Measurements from ENCODE around the gene CCDC188. TPM values are rescaled to one million over a fixed set of nuclear protein-coding genes. Genes with fewer than 3 reads are reported as not detected.

Gene CCDC188
- total RNA-seq, 2 donors from 2014 or later: not detected

DNA sequence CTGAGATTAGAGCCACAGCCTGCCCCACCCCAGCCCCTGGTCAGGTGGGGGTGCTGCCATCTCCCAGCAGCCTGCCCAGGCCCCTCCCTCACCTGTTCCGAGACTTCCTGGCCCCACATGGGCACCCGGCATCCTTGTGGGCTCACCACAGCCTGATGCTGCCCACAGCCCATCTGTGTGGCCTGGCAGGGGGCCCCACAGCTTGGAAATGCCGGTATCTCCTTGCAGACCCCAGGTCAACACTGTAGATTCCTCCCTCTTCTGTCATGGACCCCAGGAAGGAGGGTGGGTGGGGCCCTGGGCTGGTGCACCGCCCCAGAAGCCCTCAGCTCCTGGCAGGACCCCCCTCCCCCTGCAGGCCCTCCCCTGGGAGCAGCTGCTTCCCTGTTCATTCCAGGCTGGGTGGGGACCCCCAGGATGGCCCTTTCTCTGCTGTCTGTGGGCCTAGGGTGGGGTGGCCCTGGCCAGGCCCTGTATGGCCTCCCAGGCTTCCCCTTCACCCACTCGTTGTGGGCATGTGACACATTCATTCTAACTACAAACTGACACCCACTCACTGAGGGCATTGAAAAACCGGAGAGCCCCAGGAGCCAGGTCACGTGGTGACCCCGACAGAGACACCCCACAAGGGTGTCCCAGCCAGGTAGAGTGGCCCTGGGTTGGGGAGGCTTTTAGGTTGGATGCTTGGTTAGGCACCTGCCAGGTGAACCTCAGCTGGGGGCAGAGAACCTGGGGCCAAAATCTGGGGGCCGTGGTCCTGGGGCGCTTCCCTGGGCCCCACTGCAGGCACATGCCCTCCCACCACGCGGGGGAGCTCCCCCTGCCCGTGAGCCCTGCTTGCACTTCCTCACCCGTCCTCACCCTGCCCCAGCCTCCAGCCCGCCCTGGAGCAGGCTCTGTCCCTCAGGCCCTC is 44.1 kb upstream of the CCDC188 start:
- no peak overlapping the region for H3K27ac ChIP-seq (ENCODE audit: low read depth, low read length)
- H3K36me3 ChIP-seq (ENCODE audit: control insufficient read depth, insufficient read depth, low read length): no peaks in the 10 kb centered on the region
- H3K9me3 ChIP-seq (ENCODE audit: control insufficient read depth, low read length): no peaks in the 10 kb centered on the region
- H3K9ac ChIP-seq (ENCODE audit: extremely low read depth, low read length, poor library complexity, severe bottlenecking): no peak overlapping the region
- no peak for DNase-seq
- H3K4me1 ChIP-seq (ENCODE audit: control insufficient read depth, insufficient read depth, low read length): no peaks in the 10 kb centered on the region
- Mint-ChIP-seq H3K27me3 (ENCODE audit: insufficient read depth) (no peaks in the 10 kb centered on the region), H3K4me3 (no peak overlapping the region), H3K9me3 (no peaks in the 10 kb centered on the region), H3K4me1 (peaks cover 10% of the 10 kb centered on the region), H3K27ac (no peak overlapping the region), H3K36me3 (ENCODE audit: low read depth) (no peaks in the 10 kb centered on the region)
- 77 to 84% methylated on average over 3 to 15 of the region's 15 CpGs for WGBS, 2 experiments (ENCODE audit: insufficient coverage in 1 of 2, insufficient read length in 1 of 2)
- TF ChIP-seq, protein P1, sequence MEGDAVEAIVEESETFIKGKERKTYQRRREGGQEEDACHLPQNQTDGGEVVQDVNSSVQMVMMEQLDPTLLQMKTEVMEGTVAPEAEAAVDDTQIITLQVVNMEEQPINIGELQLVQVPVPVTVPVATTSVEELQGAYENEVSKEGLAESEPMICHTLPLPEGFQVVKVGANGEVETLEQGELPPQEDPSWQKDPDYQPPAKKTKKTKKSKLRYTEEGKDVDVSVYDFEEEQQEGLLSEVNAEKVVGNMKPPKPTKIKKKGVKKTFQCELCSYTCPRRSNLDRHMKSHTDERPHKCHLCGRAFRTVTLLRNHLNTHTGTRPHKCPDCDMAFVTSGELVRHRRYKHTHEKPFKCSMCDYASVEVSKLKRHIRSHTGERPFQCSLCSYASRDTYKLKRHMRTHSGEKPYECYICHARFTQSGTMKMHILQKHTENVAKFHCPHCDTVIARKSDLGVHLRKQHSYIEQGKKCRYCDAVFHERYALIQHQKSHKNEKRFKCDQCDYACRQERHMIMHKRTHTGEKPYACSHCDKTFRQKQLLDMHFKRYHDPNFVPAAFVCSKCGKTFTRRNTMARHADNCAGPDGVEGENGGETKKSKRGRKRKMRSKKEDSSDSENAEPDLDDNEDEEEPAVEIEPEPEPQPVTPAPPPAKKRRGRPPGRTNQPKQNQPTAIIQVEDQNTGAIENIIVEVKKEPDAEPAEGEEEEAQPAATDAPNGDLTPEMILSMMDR (conservative IDR thresholded peaks at IDR 0.05): no peak
- no peak overlapping the region for H3K4me3 ChIP-seq (ENCODE audit: low read length)
- H3K27me3 ChIP-seq (ENCODE audit: control insufficient read depth, insufficient read depth, low read length, poor library complexity, severe bottlenecking): no peaks in the 10 kb centered on the region

DNA sequence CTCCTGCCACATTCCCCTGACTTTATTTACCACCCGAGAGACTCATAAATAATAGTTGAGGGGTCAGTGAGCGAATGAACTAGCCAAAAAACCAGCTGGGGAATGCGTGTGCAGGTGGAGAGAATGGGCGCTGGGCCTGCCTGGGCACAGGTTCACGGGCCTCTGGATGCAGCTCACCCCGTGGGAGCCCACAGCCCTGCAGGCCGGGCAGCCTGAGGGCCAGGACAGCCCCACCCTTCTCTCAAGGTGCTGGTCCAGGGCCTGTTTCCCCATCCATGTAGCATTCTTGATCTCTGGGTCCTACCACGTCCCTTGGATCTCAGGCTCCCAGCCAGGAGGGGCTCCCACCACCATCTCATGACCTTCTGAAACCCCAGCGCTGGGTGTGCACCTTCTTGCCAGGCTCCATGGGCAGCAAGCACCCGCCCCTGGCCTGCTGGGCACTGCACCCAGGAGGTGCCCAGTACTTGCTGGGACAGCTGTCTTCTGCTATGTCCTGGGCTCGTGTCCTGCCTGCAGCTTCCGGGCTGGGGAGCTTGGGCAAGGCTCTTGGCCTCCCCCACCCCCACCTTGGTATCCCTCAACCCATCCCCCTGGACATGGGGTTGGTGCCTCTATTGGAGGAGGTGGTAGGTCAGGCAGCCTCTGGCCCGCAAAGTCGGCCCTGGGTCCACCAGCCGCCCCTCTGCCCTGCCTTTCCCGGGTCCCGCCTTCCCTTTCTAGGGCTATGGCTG is 43.1 kb upstream of the CCDC188 start:
- no peaks in the 10 kb centered on the region for H3K36me3 Mint-ChIP-seq (ENCODE audit: low read depth)
- peaks cover 10% of the 10 kb centered on the region for H3K4me1 Mint-ChIP-seq
- H3K9ac ChIP-seq (ENCODE audit: extremely low read depth, low read length, poor library complexity, severe bottlenecking): no peak overlapping the region
- H3K4me3 Mint-ChIP-seq: no peak overlapping the region
- no peak overlapping the region for H3K4me3 ChIP-seq (ENCODE audit: low read length)
- no peaks in the 10 kb centered on the region for H3K9me3 ChIP-seq (ENCODE audit: control insufficient read depth, low read length)
- no peaks in the 10 kb centered on the region for H3K27me3 ChIP-seq (ENCODE audit: control insufficient read depth, insufficient read depth, low read length, poor library complexity, severe bottlenecking)
- H3K27ac Mint-ChIP-seq: no peak overlapping the region
- 86 to 92% methylated on average over 6 to 17 of the region's 17 CpGs for WGBS, 2 experiments (ENCODE audit: insufficient coverage in 1 of 2, insufficient read length in 1 of 2)
- TF ChIP-seq, protein P1 (conservative IDR thresholded peaks at IDR 0.05): no peak
- H3K27me3 Mint-ChIP-seq (ENCODE audit: insufficient read depth): no peaks in the 10 kb centered on the region
- no peaks in the 10 kb centered on the region for H3K36me3 ChIP-seq (ENCODE audit: control insufficient read depth, insufficient read depth, low read length)
- no peaks in the 10 kb centered on the region for H3K4me1 ChIP-seq (ENCODE audit: control insufficient read depth, insufficient read depth, low read length)
- H3K27ac ChIP-seq (ENCODE audit: low read depth, low read length): no peak overlapping the region
- no peak for DNase-seq
- H3K9me3 Mint-ChIP-seq: no peaks in the 10 kb centered on the region

DNA sequence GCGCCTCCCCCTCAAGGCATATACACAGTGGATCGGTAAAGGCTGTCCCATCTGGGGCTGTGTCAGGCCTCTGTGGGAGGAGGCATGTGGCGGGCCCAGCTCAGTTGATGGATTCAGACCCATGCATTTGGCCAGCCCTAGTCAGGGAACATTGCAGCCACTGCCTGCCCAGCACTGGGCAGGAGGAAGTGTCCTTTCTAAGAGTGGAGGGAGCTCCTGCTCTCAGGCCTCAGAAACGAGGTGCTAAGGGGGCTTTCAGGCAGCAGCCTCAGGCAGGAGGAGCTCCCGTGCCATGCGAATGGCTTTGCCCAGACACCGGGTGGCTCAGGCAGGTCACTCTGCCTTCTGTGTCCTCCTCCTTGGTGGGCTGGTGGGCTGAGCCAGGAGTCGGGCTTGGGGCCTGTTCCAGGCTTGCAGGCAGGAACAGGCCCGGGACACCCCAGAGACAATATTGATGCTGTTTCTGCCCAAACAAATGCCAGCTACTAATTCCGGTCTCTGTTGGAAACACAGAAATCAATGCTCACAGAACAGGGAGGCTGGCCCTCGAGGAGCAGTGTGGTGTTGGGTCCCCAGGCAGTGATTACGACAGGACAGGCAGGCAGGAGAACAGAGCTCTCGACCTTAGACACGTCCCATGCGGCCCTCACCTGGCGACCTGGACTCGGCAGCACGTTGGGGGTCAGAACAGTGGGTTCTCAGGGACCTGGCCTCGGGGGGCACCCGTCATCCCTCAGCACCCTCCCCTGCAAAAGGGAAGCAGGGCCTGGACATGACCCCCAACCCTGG is 42.3 kb upstream of the CCDC188 start:
- Histone ChIP-seq H3K9me3 (ENCODE audit: control insufficient read depth, low read length) (no peaks in the 10 kb centered on the region), H3K9ac (ENCODE audit: extremely low read depth, low read length, poor library complexity, severe bottlenecking) (no peak overlapping the region), H3K36me3 (ENCODE audit: control insufficient read depth, insufficient read depth, low read length) (no peaks in the 10 kb centered on the region), H3K27ac (ENCODE audit: low read depth, low read length) (no peak overlapping the region), H3K4me3 (ENCODE audit: low read length) (no peak overlapping the region), H3K4me1 (ENCODE audit: control insufficient read depth, insufficient read depth, low read length) (no peaks in the 10 kb centered on the region), H3K27me3 (ENCODE audit: control insufficient read depth, insufficient read depth, low read length, poor library complexity, severe bottlenecking) (no peaks in the 10 kb centered on the region)
- no peak overlapping the region for H3K4me3 Mint-ChIP-seq
- no peak for DNase-seq
- H3K36me3 Mint-ChIP-seq (ENCODE audit: low read depth): no peaks in the 10 kb centered on the region
- TF ChIP-seq, protein P1 (conservative IDR thresholded peaks at IDR 0.05): no peak
- H3K27ac Mint-ChIP-seq: no peak overlapping the region
- H3K27me3 Mint-ChIP-seq (ENCODE audit: insufficient read depth): no peaks in the 10 kb centered on the region
- no peaks in the 10 kb centered on the region for H3K9me3 Mint-ChIP-seq
- 76 to 82% methylated on average over 13 to 20 of the region's 20 CpGs for WGBS, 2 experiments (ENCODE audit: insufficient coverage in 1 of 2, insufficient read length in 1 of 2)
- peaks cover 10% of the 10 kb centered on the region for H3K4me1 Mint-ChIP-seq
